Right lobe of liver (tissue), 4 donors: ENCODE measurements around the gene LRRC3.

Experiments
- POLR2A ChIP-seq: fragments of 450-650 bp; IDR thresholded peaks from one replicate; pipeline ENCODE4 v1.6.1; 2017; ENCODE audit warnings: antibody characterized with exemption, mild to moderate bottlenecking
- TF ChIP-seq, protein P1 (sequence below), 4 donors: fragments of 200-600 bp in 3 of 4; fragments of 450-650 bp in 1 of 4; IDR thresholded peaks; one replicate each; pipeline versions ENCODE4 v1.5.1 to v1.8.0; 2016 to 2022; ENCODE audit warnings: antibody characterized with exemption in 4 of 4, mild to moderate bottlenecking in 2 of 4
- donor health status: DM: no; HTN: no; CAD: no.
- donor health status: DM: no; HTN: no; CAD: no.
- donor health status: DM: no; HTN: yes; CAD: no.

DNA sequence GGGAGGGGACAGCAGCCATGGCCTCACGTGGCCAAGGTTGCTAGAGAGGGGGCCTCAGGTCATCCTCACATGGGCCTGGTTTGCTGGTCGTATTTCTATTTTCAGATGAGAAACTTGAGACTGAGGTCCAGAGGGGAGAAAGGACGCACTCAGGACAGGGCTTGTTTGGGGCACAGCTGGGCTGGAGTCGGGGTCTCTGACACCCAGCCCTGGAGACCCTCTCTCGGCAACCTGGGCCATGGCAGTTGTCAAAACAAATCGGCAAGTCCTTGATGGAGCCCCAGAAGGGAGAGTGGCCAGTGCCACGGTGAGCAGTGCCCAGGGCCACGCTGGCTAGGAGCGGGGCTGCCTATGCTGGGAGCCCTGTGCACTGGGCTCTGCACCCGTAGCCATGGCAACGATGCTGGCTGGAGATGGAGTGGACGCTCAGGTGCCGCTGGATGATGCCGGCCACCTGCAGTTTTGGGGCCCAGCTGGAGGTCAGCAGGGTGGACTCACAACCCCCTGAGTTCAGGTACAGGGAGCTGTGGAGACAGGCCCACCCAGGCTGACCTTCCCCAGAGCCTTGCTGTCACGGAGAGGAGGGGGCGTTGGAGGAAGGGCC is 11.1 kb downstream of the LRRC3 start:
- TF ChIP-seq, protein P1, sequence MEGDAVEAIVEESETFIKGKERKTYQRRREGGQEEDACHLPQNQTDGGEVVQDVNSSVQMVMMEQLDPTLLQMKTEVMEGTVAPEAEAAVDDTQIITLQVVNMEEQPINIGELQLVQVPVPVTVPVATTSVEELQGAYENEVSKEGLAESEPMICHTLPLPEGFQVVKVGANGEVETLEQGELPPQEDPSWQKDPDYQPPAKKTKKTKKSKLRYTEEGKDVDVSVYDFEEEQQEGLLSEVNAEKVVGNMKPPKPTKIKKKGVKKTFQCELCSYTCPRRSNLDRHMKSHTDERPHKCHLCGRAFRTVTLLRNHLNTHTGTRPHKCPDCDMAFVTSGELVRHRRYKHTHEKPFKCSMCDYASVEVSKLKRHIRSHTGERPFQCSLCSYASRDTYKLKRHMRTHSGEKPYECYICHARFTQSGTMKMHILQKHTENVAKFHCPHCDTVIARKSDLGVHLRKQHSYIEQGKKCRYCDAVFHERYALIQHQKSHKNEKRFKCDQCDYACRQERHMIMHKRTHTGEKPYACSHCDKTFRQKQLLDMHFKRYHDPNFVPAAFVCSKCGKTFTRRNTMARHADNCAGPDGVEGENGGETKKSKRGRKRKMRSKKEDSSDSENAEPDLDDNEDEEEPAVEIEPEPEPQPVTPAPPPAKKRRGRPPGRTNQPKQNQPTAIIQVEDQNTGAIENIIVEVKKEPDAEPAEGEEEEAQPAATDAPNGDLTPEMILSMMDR (IDR thresholded peaks at IDR 0.05), result no peak
- no peak for TF ChIP-seq POLR2A
